Neural cell (in vitro differentiated cells): ENCODE measurements around the gene LMBRD1. TPM values are rescaled to one million over a fixed set of nuclear protein-coding genes. Genes with fewer than 3 reads are reported as not detected.

Experiments
- H2AFZ ChIP-seq: fragments of 200-600, 300-800 bp; sonication (generic), shearing (Covaris generic); 2 replicates; pipeline ENCODE4 v1.6.0; 2014; ENCODE audit warnings: low read depth, mild to moderate bottlenecking, antibody characterized with exemption, low read length, moderate library complexity
- H3F3A ChIP-seq: fragments of 200-600 bp; shearing (Covaris generic); 2 replicates; pipeline ENCODE4 v1.6.1; 2016; ENCODE audit warnings: mild to moderate bottlenecking, moderate library complexity, mixed read lengths, antibody characterized with exemption, low read length; ENCODE audit not compliant: insufficient read depth, poor library complexity, severe bottlenecking
- H3K27ac ChIP-seq: fragments of 200-600, 300-800 bp; sonication (generic), shearing (Covaris generic); 2 replicates; pipeline ENCODE4 v1.5.1; 2014; ENCODE audit warnings: mild to moderate bottlenecking, low read length, moderate library complexity
- H3K27me3 ChIP-seq: fragments of 300-800, 200-600 bp; sonication (generic), shearing (Covaris generic); 2 replicates; pipeline ENCODE4 v1.6.0; 2014; ENCODE audit warnings: mild to moderate bottlenecking, low read depth, low read length, moderate library complexity; ENCODE audit not compliant: insufficient read depth
- H3K36me3 ChIP-seq: fragments of 300-800, 200-600 bp; sonication (generic), shearing (Covaris generic); 2 replicates; pipeline ENCODE4 v1.5.1; 2014; ENCODE audit warnings: mild to moderate bottlenecking, antibody characterized with exemption, low read length, moderate library complexity; ENCODE audit not compliant: insufficient read depth
- H3K4me2 ChIP-seq: fragments of 300-800, 200-600 bp; sonication (generic), shearing (Covaris generic); 2 replicates; pipeline ENCODE4 v1.6.0; 2014; ENCODE audit warnings: mild to moderate bottlenecking, low read length
- H3K4me3 ChIP-seq: fragments of 300-800, 200-600 bp; sonication (generic), shearing (Covaris generic); 2 replicates; pipeline ENCODE4 v1.5.1; 2014; ENCODE audit warnings: mild to moderate bottlenecking, low read length, moderate library complexity
- H3K79me2 ChIP-seq: fragments of 200-600 bp; shearing (Covaris generic); replicated peaks from 2 replicates; pipeline ENCODE4 v1.6.0; 2014; ENCODE audit warnings: mild to moderate bottlenecking, low read length, moderate library complexity; ENCODE audit not compliant: insufficient read depth
- H3K9ac ChIP-seq: fragments of 300-800, 200-600 bp; sonication (generic), shearing (Covaris generic); 2 replicates; pipeline ENCODE4 v1.6.1; 2016; ENCODE audit warnings: mild to moderate bottlenecking, low read length, mixed read lengths
- H3K9me2 ChIP-seq: fragments of 200-600 bp; shearing (Covaris generic); 2 replicates; pipeline ENCODE4 v1.6.1; 2016; ENCODE audit warnings: mild to moderate bottlenecking, low read length, mixed read lengths; ENCODE audit not compliant: insufficient read depth
- H3K9me3 ChIP-seq: fragments of 200-600, 300-800 bp; sonication (generic), shearing (Covaris generic); 2 replicates; pipeline ENCODE4 v1.6.1; 2016; ENCODE audit warnings: mild to moderate bottlenecking, mixed run types, low read length, moderate library complexity, mixed read lengths
- H4K20me1 ChIP-seq: fragments of 200-600 bp; shearing (Covaris generic); 2 replicates; pipeline ENCODE4 v1.6.1; 2016; ENCODE audit warnings: mild to moderate bottlenecking, mixed run types; ENCODE audit not compliant: insufficient read depth
- EP300 ChIP-seq: fragments of 450-650 bp; conservative IDR thresholded peaks from 2 replicates; pipeline ENCODE4 v1.6.1; 2014; ENCODE audit warnings: antibody characterized with exemption, mild to moderate bottlenecking, moderate library complexity; ENCODE audit not compliant: poor library complexity, severe bottlenecking
- EZH2 ChIP-seq: fragments of 200-600, 300-800 bp; shearing (Covaris generic), sonication (generic); IDR thresholded peaks from 2 replicates; pipeline ENCODE4 v1.6.1; 2014; ENCODE audit warnings: antibody characterized with exemption, low read length, borderline replicate concordance, mild to moderate bottlenecking; ENCODE audit not compliant: insufficient read depth, poor library complexity, severe bottlenecking
- POLR2AphosphoS5 ChIP-seq: IDR thresholded peaks from 2 replicates; pipeline ENCODE4 v1.6.1; 2012
- RAD21 ChIP-seq: fragments of 450-650 bp; conservative IDR thresholded peaks from 2 replicates; pipeline ENCODE4 v1.6.1; 2014; ENCODE audit warnings: antibody characterized with exemption, mild to moderate bottlenecking, moderate library complexity
- SMC3 ChIP-seq: fragments of 450-650 bp; conservative IDR thresholded peaks from 2 replicates; pipeline ENCODE4 v1.6.1; 2014; ENCODE audit warnings: antibody characterized with exemption, mild to moderate bottlenecking, moderate library complexity; ENCODE audit not compliant: poor library complexity
- TAF1 ChIP-seq: IDR thresholded peaks from 2 replicates; pipeline ENCODE4 v1.6.1; 2012; ENCODE audit warnings: low read depth
- polyA plus RNA-seq: library from polyadenylated mRNA; depleted of rRNA; stranded (reverse); fragments of >200 nt; gene quantifications from 2 replicates; pipeline ENCODE4 v1.2.3, GENCODE V29; 2014
- TF ChIP-seq, protein P1 (sequence below): fragments of 450-650 bp; IDR thresholded peaks from 2 replicates; pipeline ENCODE4 v1.5.1; 2014; ENCODE audit warnings: antibody characterized with exemption, mild to moderate bottlenecking, moderate library complexity; ENCODE audit not compliant: poor library complexity, severe bottlenecking
- TF ChIP-seq, protein P2 (sequence below): IDR thresholded peaks from 2 replicates; pipeline ENCODE4 v1.6.1; 2012; ENCODE audit warnings: borderline replicate concordance

Gene LMBRD1
- polyA plus RNA-seq, 1 donor from 2014 or later, result 84.2 TPM

DNA sequence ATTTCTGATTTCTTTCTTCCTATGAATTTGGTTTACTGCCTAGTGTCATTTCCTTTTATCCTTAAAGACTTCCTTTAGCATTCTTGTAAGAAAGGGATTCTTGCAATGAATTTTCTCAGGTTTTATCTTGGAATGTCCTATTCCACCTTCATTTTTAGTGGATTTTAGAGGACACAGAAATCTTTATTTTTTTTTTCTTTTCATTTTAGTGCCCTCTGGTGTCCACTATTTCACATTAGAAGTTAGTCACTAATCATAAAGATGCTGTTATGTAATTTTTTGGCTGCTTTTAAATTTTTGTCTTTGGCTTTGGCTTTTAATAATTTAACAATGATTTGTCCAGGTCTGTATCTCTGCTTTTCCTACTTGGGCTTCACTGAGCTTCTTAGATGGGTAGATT lies 28.1 kb downstream of the LMBRD1 start:
- TF ChIP-seq SMC3 (no peak), TAF1 (no peak)
- TF ChIP-seq, protein P1, sequence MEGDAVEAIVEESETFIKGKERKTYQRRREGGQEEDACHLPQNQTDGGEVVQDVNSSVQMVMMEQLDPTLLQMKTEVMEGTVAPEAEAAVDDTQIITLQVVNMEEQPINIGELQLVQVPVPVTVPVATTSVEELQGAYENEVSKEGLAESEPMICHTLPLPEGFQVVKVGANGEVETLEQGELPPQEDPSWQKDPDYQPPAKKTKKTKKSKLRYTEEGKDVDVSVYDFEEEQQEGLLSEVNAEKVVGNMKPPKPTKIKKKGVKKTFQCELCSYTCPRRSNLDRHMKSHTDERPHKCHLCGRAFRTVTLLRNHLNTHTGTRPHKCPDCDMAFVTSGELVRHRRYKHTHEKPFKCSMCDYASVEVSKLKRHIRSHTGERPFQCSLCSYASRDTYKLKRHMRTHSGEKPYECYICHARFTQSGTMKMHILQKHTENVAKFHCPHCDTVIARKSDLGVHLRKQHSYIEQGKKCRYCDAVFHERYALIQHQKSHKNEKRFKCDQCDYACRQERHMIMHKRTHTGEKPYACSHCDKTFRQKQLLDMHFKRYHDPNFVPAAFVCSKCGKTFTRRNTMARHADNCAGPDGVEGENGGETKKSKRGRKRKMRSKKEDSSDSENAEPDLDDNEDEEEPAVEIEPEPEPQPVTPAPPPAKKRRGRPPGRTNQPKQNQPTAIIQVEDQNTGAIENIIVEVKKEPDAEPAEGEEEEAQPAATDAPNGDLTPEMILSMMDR, result no peak

DNA sequence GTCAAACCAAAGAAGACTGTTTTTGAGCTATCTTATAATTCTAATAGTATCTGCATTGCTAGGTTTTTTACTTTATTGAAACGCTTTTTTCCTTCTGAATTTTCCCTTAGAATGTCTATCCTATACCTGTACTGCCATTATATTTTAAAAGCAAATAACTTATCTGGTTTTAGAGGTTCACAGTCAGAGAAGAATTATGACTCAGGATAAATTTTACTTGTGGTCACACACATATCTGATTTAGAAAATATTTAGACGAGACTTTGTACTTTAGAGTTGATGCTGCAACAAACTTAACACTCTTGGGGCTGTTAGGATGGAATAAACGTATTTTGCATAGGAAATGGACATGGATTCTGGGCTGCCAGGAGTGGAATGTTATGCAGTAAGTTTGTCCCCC lies 33.0 kb downstream of the LMBRD1 start:
- Histone ChIP-seq H2AFZ (no peak overlapping the region), H3F3A (no peaks in the 10 kb centered on the region), H3K4me3 (no peak overlapping the region), H3K36me3 (no peaks in the 10 kb centered on the region), H4K20me1 (no peaks in the 10 kb centered on the region), H3K9me3 (no peaks in the 10 kb centered on the region), H3K27me3 (no peaks in the 10 kb centered on the region), H3K9ac (no peak overlapping the region), H3K9me2 (no peaks in the 10 kb centered on the region), H3K27ac (no peak overlapping the region), H3K4me2 (no peak overlapping the region), H3K79me2 (peaks cover 9% of the 10 kb centered on the region)
- no peak for TF ChIP-seq POLR2AphosphoS5
- no peak for TF ChIP-seq EZH2
- TF ChIP-seq, protein P1, result no peak
- TF ChIP-seq EP300, result no peak
- TF ChIP-seq, protein P2, sequence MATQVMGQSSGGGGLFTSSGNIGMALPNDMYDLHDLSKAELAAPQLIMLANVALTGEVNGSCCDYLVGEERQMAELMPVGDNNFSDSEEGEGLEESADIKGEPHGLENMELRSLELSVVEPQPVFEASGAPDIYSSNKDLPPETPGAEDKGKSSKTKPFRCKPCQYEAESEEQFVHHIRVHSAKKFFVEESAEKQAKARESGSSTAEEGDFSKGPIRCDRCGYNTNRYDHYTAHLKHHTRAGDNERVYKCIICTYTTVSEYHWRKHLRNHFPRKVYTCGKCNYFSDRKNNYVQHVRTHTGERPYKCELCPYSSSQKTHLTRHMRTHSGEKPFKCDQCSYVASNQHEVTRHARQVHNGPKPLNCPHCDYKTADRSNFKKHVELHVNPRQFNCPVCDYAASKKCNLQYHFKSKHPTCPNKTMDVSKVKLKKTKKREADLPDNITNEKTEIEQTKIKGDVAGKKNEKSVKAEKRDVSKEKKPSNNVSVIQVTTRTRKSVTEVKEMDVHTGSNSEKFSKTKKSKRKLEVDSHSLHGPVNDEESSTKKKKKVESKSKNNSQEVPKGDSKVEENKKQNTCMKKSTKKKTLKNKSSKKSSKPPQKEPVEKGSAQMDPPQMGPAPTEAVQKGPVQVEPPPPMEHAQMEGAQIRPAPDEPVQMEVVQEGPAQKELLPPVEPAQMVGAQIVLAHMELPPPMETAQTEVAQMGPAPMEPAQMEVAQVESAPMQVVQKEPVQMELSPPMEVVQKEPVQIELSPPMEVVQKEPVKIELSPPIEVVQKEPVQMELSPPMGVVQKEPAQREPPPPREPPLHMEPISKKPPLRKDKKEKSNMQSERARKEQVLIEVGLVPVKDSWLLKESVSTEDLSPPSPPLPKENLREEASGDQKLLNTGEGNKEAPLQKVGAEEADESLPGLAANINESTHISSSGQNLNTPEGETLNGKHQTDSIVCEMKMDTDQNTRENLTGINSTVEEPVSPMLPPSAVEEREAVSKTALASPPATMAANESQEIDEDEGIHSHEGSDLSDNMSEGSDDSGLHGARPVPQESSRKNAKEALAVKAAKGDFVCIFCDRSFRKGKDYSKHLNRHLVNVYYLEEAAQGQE, result no peak
- TF ChIP-seq SMC3, result no peak
- no peak for TF ChIP-seq TAF1
- TF ChIP-seq RAD21, result no peak

More for the DNA sequence above, 28.1 kb downstream of the LMBRD1 start:
- Histone ChIP-seq H4K20me1 (no peaks in the 10 kb centered on the region), H3K36me3 (peaks cover 8% of the 10 kb centered on the region), H3K9me3 (peaks cover 6% of the 10 kb centered on the region), H2AFZ (no peak overlapping the region), H3K4me3 (no peak overlapping the region), H3K27ac (no peak overlapping the region), H3F3A (no peaks in the 10 kb centered on the region), H3K9me2 (no peaks in the 10 kb centered on the region), H3K79me2 (peaks cover 3% of the 10 kb centered on the region), H3K27me3 (no peaks in the 10 kb centered on the region), H3K4me2 (no peak overlapping the region), H3K9ac (no peak overlapping the region)
